ENCODE results near the gene TMC8.
A peak's percentile ranks its signal among the peaks of the same experiment; 100 is the strongest.

The TMC8 gene

DNA sequence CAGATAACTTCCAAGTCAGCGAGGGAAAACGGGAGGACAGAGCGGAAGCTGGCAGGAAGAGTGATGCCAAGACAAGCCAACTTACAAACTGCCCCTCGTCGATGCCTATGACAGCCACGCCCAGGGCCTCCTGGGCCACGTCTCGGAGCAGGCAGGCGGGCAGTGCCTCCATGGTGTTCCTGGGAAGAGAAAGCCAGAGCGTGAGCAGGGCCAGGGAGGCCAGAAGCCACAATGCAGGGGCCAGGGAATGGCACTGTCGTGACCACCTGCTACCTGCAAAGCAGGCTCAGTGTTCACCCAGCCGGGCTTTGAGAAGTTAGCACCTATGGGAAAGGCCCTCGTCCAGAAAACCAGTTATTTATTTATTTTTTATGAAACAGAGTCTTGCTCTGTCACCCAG, 51.9 kb downstream of the TMC8 start:
- no peak for DNase-seq (ENCODE audit: low read depth)
- in situ Hi-C loops (cut with HindIII; ENCODE audit: low sequenced_read_pairs), result no loop called here
- no peak overlapping the region for H3K4me3 ChIP-seq (ENCODE audit: low read depth, low read length)
- TF ChIP-seq, protein P1, sequence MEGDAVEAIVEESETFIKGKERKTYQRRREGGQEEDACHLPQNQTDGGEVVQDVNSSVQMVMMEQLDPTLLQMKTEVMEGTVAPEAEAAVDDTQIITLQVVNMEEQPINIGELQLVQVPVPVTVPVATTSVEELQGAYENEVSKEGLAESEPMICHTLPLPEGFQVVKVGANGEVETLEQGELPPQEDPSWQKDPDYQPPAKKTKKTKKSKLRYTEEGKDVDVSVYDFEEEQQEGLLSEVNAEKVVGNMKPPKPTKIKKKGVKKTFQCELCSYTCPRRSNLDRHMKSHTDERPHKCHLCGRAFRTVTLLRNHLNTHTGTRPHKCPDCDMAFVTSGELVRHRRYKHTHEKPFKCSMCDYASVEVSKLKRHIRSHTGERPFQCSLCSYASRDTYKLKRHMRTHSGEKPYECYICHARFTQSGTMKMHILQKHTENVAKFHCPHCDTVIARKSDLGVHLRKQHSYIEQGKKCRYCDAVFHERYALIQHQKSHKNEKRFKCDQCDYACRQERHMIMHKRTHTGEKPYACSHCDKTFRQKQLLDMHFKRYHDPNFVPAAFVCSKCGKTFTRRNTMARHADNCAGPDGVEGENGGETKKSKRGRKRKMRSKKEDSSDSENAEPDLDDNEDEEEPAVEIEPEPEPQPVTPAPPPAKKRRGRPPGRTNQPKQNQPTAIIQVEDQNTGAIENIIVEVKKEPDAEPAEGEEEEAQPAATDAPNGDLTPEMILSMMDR (IDR thresholded peaks at IDR 0.05; ENCODE audit: low read depth, low read length, missing control alignments), result no peak

- DNase-seq (ENCODE audit: low read depth), result no peak
- TF ChIP-seq, protein P1 (IDR thresholded peaks at IDR 0.05; ENCODE audit: low read depth, low read length, missing control alignments), result no peak
- in situ Hi-C loops (cut with HindIII; ENCODE audit: low sequenced_read_pairs), result no loop called here
- H3K4me3 ChIP-seq (ENCODE audit: low read depth, low read length), result no peak overlapping the region
Measured at GRCh38 chr17:78183916-78184315, 53.3 kb downstream of the TMC8 start.

DNA sequence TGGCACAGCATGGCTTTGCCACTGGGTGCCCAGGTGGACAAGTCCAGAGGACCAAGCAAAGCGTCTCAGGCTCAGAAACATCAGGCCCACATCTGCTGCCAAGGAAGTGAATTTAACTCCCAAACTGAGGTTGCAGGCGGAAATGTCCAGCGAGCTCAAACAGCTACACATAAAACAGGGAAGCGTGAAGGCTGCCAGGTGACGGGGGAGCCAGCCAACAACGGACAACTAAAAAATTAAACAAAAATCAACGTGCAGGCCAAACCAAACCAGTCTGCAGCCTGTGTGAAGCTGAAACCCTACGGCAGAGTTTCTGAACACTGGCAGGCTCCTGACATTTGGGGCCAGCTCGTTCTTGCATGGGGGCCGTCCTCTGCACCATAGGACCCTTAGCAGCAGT, 53.8 kb downstream of the TMC8 start:
- TF ChIP-seq, protein P1 (IDR thresholded peaks at IDR 0.05; ENCODE audit: low read depth, low read length, missing control alignments), result no peak
- H3K4me3 ChIP-seq (ENCODE audit: low read depth, low read length), result no peak overlapping the region
- in situ Hi-C loops (cut with HindIII; ENCODE audit: low sequenced_read_pairs), result no loop called here
- no peak for DNase-seq (ENCODE audit: low read depth)

- no peak for DNase-seq (ENCODE audit: low read depth)
- no peak overlapping the region for H3K4me3 ChIP-seq (ENCODE audit: low read depth, low read length)
- in situ Hi-C loops (cut with HindIII; ENCODE audit: low sequenced_read_pairs), result no loop called here
- TF ChIP-seq, protein P1 (IDR thresholded peaks at IDR 0.05; ENCODE audit: low read depth, low read length, missing control alignments), result no peak
Measured at GRCh38 chr17:78184868-78185267, 54.3 kb downstream of the TMC8 start.

DNA sequence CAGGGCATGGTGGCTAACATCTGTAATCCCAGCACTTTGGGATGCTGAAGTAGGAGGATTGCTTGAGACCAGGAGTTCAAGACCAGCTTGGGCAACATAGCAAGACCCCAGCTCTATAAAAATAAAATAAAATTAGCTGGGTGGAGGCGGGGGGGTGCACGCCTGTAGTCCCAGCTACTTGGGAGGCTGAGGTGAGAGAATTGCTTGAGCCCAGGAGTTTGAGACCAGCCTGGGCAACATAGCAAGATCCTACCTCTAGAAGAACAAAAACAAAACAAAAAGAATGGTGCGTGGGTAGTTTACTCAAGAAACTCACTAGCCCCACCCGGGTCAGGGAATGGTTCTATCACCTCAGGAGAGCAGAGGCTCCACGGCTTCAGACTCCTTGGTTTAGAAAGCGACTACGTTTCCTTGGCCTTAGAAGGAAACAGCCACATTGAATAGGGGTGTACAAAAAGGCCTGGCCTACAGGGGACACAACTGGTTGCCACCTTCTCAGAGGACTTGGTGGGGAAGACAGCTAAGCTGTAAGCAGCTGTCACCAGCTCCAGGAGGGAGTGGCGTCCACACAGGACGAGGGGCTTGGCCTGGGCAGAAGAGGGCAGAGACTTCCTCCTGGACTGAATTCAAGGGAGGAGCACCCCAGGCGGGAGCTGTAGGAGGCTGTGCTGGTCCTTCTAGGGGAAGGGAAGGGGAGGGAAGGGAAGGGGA, 55.6 kb downstream of the TMC8 start:
- H3K4me3 ChIP-seq (ENCODE audit: low read depth, low read length), result peak overlapping the region; percentile 65
- TF ChIP-seq, protein P1 (IDR thresholded peaks at IDR 0.05; ENCODE audit: low read depth, low read length, missing control alignments), result no peak
- in situ Hi-C loops (cut with HindIII; ENCODE audit: low sequenced_read_pairs), result no loop called here
- DNase-seq (ENCODE audit: low read depth), result no peak

DNA sequence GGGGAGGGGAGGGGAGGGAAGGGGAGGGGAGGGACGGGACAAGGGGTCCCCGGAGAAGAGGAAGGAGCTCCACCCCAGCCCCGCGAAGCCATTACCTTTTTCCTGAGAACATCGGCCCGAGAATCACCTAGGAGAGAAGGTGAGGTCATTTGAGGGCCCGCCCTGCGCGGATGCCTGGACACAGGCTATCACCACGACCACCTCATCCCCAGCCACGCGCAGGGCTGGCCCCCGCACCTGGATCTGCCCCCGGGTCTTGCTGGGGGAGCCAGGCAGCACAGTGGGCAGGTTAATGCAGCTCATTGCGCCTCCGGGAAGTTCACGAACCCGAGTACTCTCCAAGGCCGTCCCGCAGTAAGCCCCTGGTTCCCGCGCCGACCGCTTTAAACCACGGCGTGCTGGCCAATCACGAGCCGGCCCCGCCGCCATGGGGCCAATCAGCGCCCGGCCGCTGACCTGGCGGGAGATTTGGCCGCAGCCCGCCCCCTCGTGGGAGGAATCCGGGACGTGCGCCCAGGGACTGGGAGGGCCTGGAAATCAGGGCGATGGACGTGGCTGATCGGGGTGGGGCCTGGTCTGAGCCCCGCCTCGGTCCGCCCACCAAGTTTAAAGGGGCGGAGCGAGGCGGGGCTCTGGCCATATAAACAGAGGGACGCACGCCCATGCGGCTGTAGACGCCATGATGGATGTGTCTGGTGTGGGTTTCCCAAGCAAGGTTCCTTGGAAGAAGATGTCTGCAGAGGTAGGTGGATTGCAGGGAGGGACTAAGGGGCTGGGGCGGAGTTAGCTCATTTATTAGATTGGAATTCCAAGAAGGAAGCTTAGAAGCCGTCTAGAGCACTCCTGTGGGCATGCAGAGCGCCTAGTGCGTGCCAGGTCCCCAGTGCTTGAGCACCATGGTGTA, 56.4 kb downstream of the TMC8 start, which contains the start of the genes AFMID and TK1:
TSS of gene AFMID (plus strand) at position 671 of the 904 bp plus-strand sequence. CDS start at position 680, 9 bp downstream.
TSS of gene TK1 (minus strand) at position 361 of the 904 bp plus-strand sequence. CDS start at position 303, 58 bp downstream.
- TF ChIP-seq, protein P1 (IDR thresholded peaks at IDR 0.05; ENCODE audit: low read depth, low read length, missing control alignments), result peak; percentile 75
- peak; percentile 92 for DNase-seq (ENCODE audit: low read depth)
- in situ Hi-C loops (cut with HindIII; ENCODE audit: low sequenced_read_pairs), result no loop called here
- peak within 1 kb of the TSS; percentile 65 for H3K4me3 ChIP-seq (ENCODE audit: low read depth, low read length)

Measured in astrocyte of the cerebellum (primary cell).